GM21390 (cell line): ENCODE data around the gene CUL1.

Experiments used
- ATAC-seq: cut with Tn5 transposase; IDR thresholded peaks from one replicate; pipeline ENCODE4 v1.9.1; 2021; ENCODE audit not compliant: unreplicated experiment

CUL1 gene

DNA sequence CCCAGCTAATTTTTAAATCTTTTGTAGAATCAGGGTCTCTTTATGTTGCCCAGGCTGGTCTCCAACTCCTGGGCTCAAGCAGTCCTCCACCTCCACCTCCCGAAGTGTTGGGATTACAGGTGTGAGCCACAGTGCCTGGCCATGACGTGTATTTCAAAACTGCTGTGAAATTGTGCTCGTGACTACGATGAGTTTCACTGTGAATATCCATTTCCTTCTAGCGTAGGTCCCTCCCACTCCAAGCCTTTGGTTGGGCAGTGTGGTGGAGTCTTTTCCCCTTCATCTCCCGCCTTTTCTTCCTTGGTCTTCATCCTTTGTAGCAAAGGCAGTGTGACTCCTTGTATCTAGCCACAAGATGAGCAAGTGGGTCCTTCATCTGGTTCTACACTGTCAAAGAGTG, 56.2 kb downstream of the CUL1 start:
- no peak for ATAC-seq

GRCh38 chr7:148761499-148762278, 63.0 kb downstream of the CUL1 start:
- no peak for ATAC-seq

GRCh38 chr7:148763622-148764021, 64.9 kb downstream of the CUL1 start:
- no peak for ATAC-seq

DNA sequence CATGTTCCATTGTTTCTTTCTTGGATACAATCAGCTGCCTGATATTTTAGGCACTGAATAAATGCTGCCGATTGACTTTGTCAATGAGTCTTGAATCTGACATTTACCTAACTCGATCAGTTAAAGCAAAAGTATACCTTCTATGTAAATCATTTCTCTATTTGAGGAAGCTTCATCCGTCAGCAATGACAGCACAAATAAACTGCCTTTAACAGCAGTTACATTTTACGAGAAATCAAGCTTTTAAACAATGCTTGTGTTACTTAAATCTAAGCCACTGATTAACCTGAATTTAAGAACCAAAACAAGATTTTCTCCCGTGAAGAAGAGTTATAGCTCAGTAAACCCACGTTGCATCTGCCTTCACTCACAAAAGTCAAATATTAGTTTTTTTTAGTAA, 71.3 kb downstream of the CUL1 start:
- ATAC-seq, result no peak

GRCh38 chr7:148772297-148773089, 73.8 kb downstream of the CUL1 start:
- no peak for ATAC-seq

- peak; percentile 95 for ATAC-seq
Measured at GRCh38 chr7:148773334-148773733, 74.6 kb downstream of the CUL1 start.

DNA sequence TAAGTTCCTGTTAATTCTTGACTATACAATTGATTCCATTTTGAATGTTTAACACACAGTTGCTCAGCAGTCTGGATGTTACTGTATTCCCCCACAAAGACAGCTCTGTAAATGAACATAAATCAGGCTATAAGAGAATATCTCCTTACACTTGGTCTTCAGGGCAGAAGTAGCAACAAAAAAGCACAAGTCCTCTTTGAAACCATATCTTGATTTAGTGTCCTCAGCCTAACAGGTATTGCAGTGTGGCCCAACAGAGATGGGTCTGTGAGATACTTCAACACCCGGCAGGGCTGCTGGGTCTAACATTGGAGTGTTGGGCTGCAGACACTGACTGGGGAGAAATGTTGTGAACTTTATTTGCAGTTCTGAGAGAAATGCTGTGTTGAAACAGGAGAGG, 75.8 kb downstream of the CUL1 start:
- ATAC-seq, result no peak

GRCh38 chr7:148782757-148783456, 84.2 kb downstream of the CUL1 start:
- no peak for ATAC-seq

DNA sequence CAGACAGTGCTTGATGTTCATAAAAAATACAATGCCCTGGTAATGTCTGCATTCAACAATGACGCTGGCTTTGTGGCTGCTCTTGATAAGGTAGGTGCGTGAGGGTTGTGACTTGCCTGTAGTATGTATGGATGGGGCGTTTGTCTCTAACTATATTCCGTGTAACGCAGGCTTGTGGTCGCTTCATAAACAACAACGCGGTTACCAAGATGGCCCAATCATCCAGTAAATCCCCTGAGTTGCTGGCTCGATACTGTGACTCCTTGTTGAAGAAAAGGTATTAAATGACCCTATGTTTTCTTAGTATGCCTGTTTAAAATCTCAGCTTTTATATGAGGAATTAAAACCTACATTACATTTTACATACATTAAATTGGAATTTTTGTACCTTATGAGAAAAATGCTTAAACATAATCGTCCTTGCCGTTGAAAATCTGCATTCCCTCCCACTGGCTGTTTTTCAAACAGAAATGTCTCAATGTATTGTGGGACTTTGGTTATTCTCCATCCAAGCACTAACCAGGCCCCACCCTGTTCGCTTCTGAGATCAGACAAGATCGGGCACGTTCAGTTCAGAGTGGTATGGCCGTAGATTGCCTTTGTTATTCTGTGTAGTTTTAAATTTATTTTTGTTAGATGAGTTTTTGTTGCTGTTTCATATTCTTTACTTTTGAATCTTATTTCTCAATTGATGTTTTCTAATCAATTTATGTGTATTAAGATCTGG, 85.3 kb downstream of the CUL1 start:
- no peak for ATAC-seq

DNA sequence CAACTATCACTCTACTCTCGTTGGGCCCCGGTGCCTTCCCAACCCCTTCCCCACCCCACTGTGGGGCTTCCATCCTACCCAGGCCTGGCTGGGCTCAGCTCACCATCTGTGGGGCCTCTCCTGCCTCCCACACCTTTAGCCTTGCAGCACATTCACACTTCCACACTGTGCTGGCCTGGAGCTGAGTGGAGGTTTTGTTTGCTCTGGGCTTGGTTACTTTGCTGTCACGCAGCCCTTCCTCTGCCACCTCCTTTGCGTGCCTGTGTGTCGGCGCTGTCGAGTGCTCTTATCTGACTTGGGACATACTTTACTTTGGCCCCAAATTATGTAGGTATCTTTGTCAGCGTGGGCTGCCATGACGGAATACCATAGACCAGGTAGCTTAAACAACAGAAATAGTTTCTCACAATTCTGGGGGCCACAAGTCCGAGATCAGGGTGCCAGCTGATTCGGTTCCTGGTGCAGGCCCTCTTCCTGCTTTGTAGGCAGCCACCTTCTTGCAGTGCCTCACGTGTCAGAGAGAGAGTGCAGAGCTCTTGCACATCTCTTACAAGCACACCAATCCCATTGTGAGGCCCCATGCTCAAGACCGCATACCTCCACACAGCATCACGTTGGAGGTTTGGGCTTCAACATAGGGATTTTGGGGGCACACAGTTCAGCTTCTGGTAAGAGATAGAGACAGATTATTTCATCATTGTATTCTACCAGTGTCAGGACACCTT, 89.0 kb downstream of the CUL1 start:
- no peak for ATAC-seq

- ATAC-seq, result no peak
Measured at GRCh38 chr7:148789220-148789619, 90.5 kb downstream of the CUL1 start.

GRCh38 chr7:148790131-148790726, 91.5 kb downstream of the CUL1 start:
- no peak for ATAC-seq

DNA sequence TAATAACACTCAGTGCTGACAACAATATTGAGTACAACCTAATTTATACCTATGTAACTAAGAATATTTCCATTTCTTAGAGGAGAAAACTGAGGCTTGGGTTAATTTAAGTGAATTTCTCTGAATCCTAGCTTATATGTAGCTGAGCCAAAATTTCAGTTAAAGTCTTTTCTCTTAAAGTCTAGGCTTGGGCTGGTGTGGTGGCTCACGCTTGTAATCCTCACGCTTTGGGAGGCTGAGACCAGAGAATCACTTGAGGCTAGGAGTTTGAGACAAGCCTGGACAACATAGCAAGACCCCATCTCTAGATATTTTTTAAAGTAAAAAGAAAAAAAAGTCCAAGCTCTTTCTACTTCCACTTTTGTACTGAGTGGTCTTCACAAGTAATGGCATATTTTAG, 92.1 kb downstream of the CUL1 start:
- no peak for ATAC-seq

DNA sequence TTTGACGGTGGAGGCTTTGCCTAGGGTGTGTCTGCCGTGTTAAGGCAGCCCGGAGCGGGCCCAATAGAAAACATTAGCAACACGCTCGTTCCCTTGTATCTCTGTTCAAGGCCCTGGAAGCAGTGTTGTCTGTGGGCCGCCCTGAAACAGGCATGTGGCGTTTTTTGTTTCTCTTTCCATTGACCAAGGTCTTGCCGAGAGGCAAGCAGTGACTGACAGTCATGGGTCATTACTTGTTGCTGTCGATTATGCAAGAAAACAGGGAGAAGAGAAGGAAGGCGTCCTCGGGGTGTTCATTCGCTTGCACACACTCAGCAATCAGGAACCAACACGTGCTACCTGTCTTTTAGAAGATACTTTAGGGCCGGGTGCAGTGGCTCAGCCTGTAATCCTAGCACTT, 92.8 kb downstream of the CUL1 start:
- no peak for ATAC-seq

- ATAC-seq, result no peak
Measured at GRCh38 chr7:148793590-148793989, 94.9 kb downstream of the CUL1 start.

DNA sequence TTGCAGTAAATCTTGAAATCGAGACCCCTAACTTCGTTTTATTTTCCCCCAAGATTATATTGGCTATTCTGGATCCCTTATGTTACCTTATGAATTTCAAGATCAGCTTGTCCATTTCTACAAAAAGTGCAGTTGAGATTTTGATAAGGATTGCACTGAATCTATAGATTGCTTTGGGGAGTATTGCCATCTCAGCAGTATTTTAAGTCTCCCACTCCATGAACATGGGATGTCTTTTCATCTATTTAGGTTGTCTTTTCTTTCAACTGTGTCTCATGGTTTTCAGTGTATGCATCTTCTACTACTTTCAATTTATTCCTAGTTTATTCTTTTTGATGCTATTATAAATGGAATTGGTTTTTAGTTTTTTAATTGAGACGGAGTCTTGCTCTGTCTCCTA, 95.8 kb downstream of the CUL1 start:
- ATAC-seq, result no peak

- no peak for ATAC-seq
Measured at GRCh38 chr7:148796841-148797240, 98.1 kb downstream of the CUL1 start.

DNA sequence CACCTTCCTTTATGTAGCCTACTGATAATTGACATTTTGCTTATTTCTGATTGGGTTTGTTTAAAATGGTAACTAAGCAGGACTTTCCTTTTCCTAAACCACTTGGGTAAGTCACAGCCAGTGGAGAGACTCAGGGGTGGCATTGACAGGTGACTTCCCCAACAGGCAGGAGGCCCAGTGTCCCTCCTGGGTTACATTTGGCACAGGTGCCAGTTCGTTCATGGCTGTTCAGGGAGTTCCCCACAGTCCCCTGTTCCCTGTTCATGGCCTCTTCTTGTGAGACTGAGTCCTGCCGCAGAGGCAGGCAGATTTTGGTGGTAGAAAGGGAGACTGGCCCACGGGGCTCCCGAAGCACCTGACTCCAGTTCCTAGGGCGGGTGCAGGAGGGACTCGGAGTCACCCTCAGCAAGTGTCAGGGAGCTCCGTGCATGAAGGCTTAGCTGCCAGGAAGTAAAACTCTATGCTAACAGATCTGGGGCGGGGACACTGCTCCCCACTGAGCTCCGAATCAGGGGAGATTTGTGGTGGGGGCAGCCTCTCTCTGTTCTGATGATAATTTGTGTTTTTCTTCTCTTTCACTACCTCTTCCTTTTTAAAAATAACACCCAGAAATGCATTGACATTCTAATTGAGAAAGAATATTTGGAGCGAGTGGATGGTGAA, 101.3 kb downstream of the CUL1 start:
- no peak for ATAC-seq

DNA sequence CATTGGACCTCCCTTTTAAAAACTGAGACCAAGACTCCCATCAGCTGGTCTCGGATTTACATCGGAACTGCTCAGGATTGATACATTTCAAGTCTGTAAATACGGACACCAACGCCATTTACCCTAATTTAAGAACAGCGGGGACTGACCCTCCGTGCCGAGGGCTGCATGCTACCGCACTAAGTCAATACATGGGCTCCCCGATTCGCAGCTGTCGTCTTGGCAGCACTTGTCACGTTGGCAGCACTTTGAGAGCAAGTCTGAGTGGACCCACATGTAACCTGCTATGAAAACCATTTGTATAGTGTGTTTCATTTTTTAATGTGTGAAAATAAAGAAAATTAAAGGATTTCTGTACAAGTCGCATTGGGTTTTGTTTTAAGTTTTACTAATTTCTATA, 102.0 kb downstream of the CUL1 start:
- no peak for ATAC-seq

GRCh38 chr7:148802101-148802493, 103.4 kb downstream of the CUL1 start:
- ATAC-seq, result no peak
